SW 1271 (cell line): ENCODE measurements around the gene MRE11.

Source experiments
- DNase-seq, 2 experiments: peaks; one replicate each; lab custom pipeline; 2025; lab: John Stamatoyannopoulos, UW

MRE11 gene

GRCh38 chr11:94493281-94494125, at the start of gene MRE11, which contains the start of gene ANKRD49:
TSS of gene MRE11 (minus strand) at chr11:94493844. CDS start at chr11:94492801, 1,043 bp downstream.
TSS of gene ANKRD49 (plus strand) at chr11:94493984. CDS start at chr11:94496694, 2,710 bp downstream.
- peak; percentile 100 for DNase-seq

DNA sequence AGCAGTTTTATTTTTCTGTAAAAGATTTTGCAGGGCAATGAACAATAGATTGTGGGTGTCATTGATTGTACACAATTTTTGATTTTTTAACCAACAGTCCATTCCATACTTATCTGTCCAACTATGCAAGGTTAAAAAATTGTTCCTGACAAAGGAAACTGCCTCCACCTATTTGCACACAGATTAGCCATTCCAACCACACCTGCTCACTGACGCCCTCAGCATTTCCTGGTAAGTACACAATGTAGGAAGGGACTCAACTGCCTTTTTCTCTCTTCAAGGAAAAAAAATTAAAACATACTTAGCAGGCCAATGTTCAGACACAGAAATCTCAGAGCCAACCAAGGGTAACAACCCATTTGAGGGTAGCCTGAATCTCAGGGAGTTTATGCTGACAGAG, 45.8 kb upstream of the MRE11 start:
- DNase-seq, result no peak

DNA sequence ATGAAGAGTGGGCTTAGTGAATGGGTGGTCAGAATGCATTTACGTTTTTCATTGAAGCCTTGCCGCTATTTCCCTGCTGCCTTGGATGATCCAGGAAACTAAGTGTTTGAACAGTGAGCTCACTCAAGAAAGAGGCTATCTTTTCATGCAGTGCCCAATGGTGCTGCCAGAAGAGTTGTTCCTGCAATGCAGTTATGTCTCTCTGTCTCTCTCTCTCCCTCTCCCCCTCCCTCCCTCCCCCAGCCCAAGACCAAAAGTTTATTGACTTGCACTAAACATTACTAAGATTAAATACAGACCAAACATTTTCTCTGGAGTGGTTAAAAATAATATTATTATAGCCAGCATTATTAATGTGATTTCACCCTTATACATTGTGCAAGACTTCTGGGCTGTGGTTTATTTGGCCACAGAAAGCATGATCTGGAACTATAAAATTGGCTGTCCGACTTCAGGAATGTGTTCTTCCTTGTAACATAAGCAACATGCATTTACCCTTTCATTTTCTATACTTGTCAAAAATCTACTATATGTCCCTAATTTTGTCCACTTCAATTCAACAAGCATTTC, 43.5 kb upstream of the MRE11 start:
- DNase-seq, result no peak

GRCh38 chr11:94536386-94536785, 42.7 kb upstream of the MRE11 start:
- DNase-seq, result no peak

- no peak for DNase-seq
Observed at GRCh38 chr11:94533696-94534630, 40.3 kb upstream of the MRE11 start.

DNA sequence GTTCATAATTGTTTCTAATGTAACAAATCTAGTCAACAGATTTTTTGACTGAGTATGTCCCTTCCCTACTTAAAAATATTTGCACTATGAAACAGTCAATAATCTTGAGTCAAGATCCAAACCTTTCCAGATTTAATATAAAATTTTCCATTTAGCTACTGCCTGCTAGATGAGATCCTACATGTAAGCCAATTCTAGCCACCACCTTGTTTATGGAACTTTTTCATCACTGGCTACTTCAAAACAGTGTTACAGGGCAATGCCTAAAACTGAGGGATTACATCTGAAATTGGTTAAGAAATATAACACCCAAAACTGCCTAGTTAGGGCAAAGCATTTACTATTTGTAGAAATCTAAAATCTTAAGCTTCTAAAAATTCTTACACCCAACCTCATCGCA, 39.6 kb upstream of the MRE11 start:
- DNase-seq, result no peak

GRCh38 chr11:94532211-94532610, 38.6 kb upstream of the MRE11 start:
- DNase-seq, result no peak

DNA sequence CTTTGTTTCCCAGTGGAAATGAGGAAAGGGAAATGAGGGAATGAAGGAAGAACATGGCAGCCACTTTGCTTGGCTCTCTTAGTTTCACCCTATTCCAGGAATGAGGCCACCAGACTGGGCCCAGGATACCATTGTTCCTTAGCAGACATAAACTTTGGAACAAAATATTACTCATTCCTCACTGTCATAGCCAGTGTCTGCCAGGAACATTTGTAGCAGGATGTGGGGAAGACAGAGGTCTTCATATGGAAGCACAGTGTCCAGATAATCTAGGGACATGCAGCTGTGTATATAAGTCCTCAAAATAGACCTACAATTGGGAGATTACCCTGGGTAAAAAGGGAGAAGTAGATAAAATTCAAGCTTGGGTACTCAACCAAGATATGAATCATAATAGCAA, 34.9 kb upstream of the MRE11 start:
- DNase-seq, result no peak

GRCh38 chr11:94526645-94527438, 33.2 kb upstream of the MRE11 start:
- DNase-seq, result no peak

DNA sequence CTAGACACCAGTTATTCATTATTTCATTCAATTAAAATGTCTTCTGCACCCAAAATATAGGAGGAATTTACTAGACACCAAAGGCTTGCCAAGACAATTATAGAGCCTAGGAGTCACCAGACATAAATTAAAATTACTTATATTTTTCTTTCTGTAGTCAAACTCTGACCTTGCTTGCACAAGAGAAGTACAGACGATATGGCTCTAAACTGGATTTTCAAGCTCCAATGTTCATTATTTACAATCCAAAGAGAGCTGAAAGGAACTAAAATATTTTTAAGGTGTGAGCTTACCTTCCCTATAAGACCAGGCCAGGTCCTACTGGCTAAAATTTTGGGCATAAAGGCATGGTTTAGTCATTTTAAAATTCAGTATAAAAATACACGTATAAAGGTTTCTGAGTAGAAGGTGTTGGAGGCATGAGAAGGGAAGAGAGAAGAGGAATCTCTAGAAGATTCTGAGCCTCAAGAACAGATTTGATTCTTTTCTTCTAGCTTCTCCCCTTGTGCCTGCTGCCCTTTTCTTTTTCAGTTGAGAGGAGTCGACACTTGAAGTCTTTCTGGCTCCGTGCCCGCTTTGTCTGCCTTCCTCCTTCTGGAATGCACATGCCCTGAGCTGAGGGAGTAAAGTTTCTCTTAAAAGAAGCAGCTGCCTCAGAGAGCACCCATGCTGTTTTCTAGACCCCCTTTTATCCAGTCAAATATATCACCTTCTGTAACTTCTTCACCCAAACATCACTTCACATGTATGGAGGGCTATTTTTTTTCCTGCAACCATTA, 32.1 kb upstream of the MRE11 start:
- DNase-seq, result no peak

- no peak for DNase-seq
Observed at GRCh38 chr11:94524341-94524740, 30.7 kb upstream of the MRE11 start.

- DNase-seq, result peak in 1 of 2 experiments; percentile 62
Observed at GRCh38 chr11:94521684-94522083, 28.0 kb upstream of the MRE11 start.

DNA sequence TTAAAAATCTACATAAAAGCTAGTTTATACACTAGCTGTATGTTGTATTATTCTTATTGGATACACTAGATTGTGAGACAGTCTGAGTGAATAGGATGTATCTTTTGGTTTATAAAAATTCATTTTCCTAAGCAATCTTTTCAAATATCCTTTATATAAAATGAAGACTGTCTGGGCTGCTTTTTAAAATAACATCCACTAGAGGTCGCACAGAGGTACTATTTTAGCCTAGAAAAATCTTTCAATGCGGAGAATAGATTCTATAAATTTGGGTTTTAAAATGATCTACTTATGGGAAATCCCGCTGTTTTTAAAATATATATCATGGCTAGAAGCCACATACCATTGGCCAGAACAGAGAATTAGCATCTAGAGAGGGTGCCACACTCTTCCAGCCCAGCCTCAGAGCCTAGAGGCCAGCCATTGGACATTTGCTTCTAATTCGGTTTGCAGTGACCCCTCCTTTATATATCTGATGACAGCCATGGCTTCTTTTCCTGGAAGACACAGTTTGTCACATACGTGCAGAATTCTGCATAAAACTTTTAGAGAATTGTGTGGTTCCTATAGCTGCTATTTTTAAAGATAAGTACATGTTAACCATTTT, 25.9 kb upstream of the MRE11 start:
- peak in 1 of 2 experiments; percentile 85 for DNase-seq

DNA sequence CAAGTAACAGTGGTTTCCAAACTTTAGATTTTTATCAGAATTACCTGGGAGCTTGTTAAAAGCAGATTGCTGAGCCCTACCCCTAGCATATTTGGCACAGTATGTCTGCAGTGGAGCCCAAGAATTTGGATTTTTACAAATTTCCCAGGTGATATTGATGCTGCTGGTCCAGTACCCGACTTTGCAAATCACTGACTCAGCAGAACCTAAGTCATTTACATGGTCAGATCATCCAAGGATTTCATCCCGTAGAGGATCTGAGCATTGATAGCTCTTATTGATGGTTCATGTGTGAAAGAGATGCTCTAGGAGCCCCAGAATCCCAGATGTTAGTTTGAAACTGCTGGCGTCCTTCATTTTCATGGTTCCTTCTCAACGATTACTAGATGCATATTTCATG, 24.7 kb upstream of the MRE11 start:
- DNase-seq, result no peak

GRCh38 chr11:94516725-94517124, 23.1 kb upstream of the MRE11 start:
- DNase-seq, result no peak

DNA sequence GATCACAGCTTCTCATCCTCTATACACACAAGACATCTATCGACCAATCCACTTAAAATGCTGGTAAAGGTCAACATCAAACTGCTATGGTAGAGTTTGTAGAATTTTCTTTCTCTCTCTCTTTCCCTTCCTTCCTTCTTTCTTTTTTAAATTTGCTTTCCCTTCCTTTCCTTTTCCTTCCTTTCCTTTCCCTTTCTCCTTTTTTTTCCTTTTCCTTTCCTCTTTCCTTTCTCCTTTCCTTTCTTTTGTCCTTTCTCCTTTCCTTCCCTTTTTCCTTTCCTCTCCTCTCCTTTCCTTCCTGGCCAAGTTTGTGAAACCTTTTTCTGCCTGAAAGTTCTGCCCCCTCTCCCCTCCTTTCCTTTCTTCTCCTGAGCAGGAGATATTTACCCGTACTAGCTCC, 21.8 kb upstream of the MRE11 start:
- no peak for DNase-seq

GRCh38 chr11:94513091-94513490, 19.4 kb upstream of the MRE11 start:
- no peak for DNase-seq

GRCh38 chr11:94511932-94512781, 18.5 kb upstream of the MRE11 start, which contains the start of gene C11orf97:
TSS of gene C11orf97 (plus strand) at chr11:94512461. CDS start at chr11:94512529, 68 bp downstream.
- DNase-seq, result no peak

- no peak for DNase-seq
Observed at GRCh38 chr11:94507485-94507884, 13.8 kb upstream of the MRE11 start.
